ENCODE measurements around the gene TPST2. TPM values are rescaled to one million over a fixed set of nuclear protein-coding genes. Genes with fewer than 3 reads are reported as not detected.
A peak's percentile ranks its signal among the peaks of the same experiment; 100 is the strongest.

The TPST2 gene
- total RNA-seq, 1 experiment from 2014 or later: 8.2 TPM

DNA sequence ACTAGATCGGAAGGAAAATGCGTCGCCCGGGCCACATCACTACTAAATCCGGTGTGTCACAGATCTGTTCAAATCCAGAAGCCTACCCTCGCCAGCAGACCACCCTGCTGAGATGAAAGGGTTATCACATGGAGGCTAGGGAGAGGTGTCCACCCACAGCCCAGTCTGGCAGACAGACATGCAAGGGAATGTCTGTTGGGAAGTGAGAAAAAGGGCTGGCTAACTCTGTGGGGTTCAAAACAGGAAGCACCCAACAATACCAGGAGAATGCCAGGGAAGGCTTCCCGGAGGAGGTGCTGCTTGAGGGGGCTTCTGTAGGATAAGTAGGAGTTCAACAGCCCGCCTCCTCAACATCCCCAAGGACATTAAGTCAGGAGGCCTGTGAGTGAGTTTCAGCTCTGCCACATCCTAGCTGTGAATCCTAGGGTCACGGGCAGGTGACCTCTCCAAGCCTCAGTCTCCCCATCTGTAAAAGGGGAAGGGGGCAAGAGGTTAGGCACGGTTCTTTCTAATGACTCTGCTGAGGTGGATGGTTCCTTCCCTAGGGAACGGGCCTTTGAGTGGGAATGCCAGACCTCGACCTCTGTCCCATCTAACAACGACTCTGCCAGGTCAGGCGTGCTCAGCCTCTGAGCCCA is 1.1 kb downstream of the TPST2 start:
- Histone ChIP-seq H3K27ac (ENCODE audit: low read depth, low read length, poor library complexity, severe bottlenecking) (no peak overlapping the region), H3K4me1 (ENCODE audit: insufficient read depth, low read length, poor library complexity, severe bottlenecking) (no peaks in the 10 kb centered on the region), H3K9me3 (ENCODE audit: low read depth, low read length, poor library complexity, severe bottlenecking) (no peaks in the 10 kb centered on the region), H3K27me3 (replicated peaks; ENCODE audit: insufficient read depth, low read depth, low read length, poor library complexity) (no peaks in the 10 kb centered on the region), H3K36me3 (ENCODE audit: insufficient read depth, low read length, poor library complexity, severe bottlenecking) (no peaks in the 10 kb centered on the region), H3K4me3 (ENCODE audit: low read depth, low read length, poor library complexity, severe bottlenecking) (peak overlapping the region; percentile 90)
- no peak for DNase-seq (ENCODE audit: low spot score)
- ChIA-PET POLR2A (ENCODE audit: low non-redundant PET) (no interaction called here), CTCF (no interaction called here)
- intact Hi-C loops (cut with micrococcal nuclease; ENCODE audit: unreplicated experiment): no loop called here
- no TSS peak for BruUV-seq (replicated peaks)
- no peak for TF ChIP-seq EZH2 (IDR thresholded peaks at IDR 0.05; ENCODE audit: borderline replicate concordance, low read depth, low read length, poor library complexity, severe bottlenecking)
- TF ChIP-seq, protein P1, sequence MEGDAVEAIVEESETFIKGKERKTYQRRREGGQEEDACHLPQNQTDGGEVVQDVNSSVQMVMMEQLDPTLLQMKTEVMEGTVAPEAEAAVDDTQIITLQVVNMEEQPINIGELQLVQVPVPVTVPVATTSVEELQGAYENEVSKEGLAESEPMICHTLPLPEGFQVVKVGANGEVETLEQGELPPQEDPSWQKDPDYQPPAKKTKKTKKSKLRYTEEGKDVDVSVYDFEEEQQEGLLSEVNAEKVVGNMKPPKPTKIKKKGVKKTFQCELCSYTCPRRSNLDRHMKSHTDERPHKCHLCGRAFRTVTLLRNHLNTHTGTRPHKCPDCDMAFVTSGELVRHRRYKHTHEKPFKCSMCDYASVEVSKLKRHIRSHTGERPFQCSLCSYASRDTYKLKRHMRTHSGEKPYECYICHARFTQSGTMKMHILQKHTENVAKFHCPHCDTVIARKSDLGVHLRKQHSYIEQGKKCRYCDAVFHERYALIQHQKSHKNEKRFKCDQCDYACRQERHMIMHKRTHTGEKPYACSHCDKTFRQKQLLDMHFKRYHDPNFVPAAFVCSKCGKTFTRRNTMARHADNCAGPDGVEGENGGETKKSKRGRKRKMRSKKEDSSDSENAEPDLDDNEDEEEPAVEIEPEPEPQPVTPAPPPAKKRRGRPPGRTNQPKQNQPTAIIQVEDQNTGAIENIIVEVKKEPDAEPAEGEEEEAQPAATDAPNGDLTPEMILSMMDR (conservative IDR thresholded peaks at IDR 0.05; ENCODE audit: low read depth, low read length): no peak

DNA sequence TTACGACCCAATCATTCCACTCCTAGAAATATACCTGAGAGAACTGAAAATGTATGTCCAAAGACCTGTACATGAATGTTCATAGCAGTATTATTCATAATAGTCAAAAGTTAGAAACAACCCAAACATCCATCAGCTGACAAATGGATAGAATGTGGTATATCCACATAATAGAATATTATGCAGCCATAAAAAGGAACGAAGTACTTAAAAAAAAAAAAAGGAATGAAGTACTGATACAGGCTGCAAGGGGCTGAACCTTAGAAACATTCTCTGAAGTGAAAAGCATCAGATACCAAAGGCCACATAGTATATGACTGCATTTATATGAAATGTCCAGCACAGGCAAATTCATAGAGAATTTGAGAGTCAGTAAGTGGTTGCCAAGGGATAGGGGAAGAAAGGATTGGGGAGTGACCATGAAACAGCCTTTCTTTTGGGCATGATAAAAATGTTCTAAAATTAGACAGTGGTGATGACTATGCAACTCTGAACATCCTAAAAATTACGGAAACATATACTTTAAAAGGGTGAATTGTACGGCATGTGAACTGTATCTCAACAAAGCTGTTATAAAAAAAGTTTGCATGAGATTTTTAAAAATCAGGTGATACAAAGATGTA is 1.8 kb downstream of the TPST2 start:
- TF ChIP-seq, protein P1 (conservative IDR thresholded peaks at IDR 0.05; ENCODE audit: low read depth, low read length): no peak
- no peak for TF ChIP-seq EZH2 (IDR thresholded peaks at IDR 0.05; ENCODE audit: borderline replicate concordance, low read depth, low read length, poor library complexity, severe bottlenecking)
- Histone ChIP-seq H3K4me3 (ENCODE audit: low read depth, low read length, poor library complexity, severe bottlenecking) (no peak overlapping the region), H3K4me1 (ENCODE audit: insufficient read depth, low read length, poor library complexity, severe bottlenecking) (no peaks in the 10 kb centered on the region), H3K27me3 (replicated peaks; ENCODE audit: insufficient read depth, low read depth, low read length, poor library complexity) (no peaks in the 10 kb centered on the region), H3K36me3 (ENCODE audit: insufficient read depth, low read length, poor library complexity, severe bottlenecking) (no peaks in the 10 kb centered on the region), H3K9me3 (ENCODE audit: low read depth, low read length, poor library complexity, severe bottlenecking) (no peaks in the 10 kb centered on the region), H3K27ac (ENCODE audit: low read depth, low read length, poor library complexity, severe bottlenecking) (no peak overlapping the region)
- TSS peak; percentile 48 for BruUV-seq (replicated peaks)
- intact Hi-C loops (cut with micrococcal nuclease; ENCODE audit: unreplicated experiment): no loop called here
- ChIA-PET CTCF (no interaction called here), POLR2A (ENCODE audit: low non-redundant PET) (no interaction called here)
- DNase-seq (ENCODE audit: low spot score): no peak

DNA sequence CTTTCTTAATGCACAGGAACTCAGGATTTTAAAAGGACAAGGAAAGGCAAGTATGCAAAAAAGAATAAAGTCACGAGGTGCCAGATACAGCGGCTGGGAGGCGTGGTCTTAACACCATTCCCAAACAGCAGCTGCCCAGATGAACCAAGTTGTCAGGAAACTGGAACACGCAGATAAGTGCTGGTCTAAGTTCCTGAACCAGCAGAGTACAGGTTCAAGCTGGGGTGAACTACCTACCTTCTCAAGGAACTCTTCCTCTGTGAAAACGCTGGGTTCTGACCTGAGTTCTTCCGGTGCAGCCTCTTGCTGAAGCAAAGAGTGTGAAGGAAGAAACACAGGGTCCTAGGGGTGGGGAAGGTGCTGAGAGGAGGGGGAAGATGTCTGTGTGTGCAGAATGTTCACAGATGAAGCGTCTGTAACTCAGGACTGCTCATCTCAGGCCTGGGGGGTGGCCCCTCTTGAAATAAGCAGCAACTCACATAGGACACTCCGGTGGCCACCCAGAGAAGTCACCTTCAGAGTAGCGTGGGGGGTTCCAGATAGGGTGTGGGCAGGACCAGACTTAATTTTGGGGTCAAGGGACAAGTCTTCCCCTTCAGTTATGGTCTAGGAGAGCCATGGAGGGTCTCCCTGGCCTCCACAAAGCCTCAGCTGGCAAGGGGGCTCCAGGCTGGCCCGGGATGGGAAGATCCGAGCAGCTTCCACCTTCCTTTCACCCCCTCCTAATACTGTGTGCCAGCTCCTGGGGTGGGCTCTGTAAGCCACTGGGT is 3.2 kb downstream of the TPST2 start:
- Histone ChIP-seq H3K27ac (ENCODE audit: low read depth, low read length, poor library complexity, severe bottlenecking) (no peak overlapping the region), H3K9me3 (ENCODE audit: low read depth, low read length, poor library complexity, severe bottlenecking) (no peaks in the 10 kb centered on the region), H3K4me1 (ENCODE audit: insufficient read depth, low read length, poor library complexity, severe bottlenecking) (no peaks in the 10 kb centered on the region), H3K27me3 (replicated peaks; ENCODE audit: insufficient read depth, low read depth, low read length, poor library complexity) (no peaks in the 10 kb centered on the region), H3K36me3 (ENCODE audit: insufficient read depth, low read length, poor library complexity, severe bottlenecking) (no peaks in the 10 kb centered on the region), H3K4me3 (ENCODE audit: low read depth, low read length, poor library complexity, severe bottlenecking) (no peak overlapping the region)
- intact Hi-C loops (cut with micrococcal nuclease; ENCODE audit: unreplicated experiment): no loop called here
- BruUV-seq (replicated peaks): no TSS peak
- POLR2A ChIA-PET (ENCODE audit: low non-redundant PET): no interaction called here
- TF ChIP-seq, protein P1 (conservative IDR thresholded peaks at IDR 0.05; ENCODE audit: low read depth, low read length): no peak
- no peak for TF ChIP-seq EZH2 (IDR thresholded peaks at IDR 0.05; ENCODE audit: borderline replicate concordance, low read depth, low read length, poor library complexity, severe bottlenecking)
- DNase-seq (ENCODE audit: low spot score): no peak
- CTCF ChIA-PET: no interaction called here

All from A673 (cell line).